IPS DF 6.9 (cell line): ENCODE data around the gene WBP1.

Source experiments
- DNase-seq: peaks from one replicate; pipeline ENCODE4 v3.0.0-alpha.2; 2013; ENCODE audit warnings: low read depth, low spot score
- H3K27ac ChIP-seq: one replicate; pipeline ENCODE4 v1.5.1; 2013; ENCODE audit warnings: low read length, control low read depth
- H3K27me3 ChIP-seq: 2 replicates; pipeline ENCODE4 v1.6.1; 2013; ENCODE audit warnings: mild to moderate bottlenecking, low read length; ENCODE audit not compliant: control insufficient read depth, insufficient read depth
- H3K36me3 ChIP-seq: 2 replicates; pipeline ENCODE4 v1.6.1; 2013; ENCODE audit warnings: low read length; ENCODE audit not compliant: control insufficient read depth, insufficient read depth
- H3K4me1 ChIP-seq: 2 replicates; pipeline ENCODE4 v1.6.1; 2013; ENCODE audit warnings: low read length; ENCODE audit not compliant: control insufficient read depth, insufficient read depth
- H3K4me3 ChIP-seq: 2 replicates; pipeline ENCODE4 v1.5.1; 2013; ENCODE audit warnings: mild to moderate bottlenecking, low read length
- H3K9me3 ChIP-seq: 2 replicates; pipeline ENCODE4 v1.6.1; 2013; ENCODE audit warnings: low read length, inconsistent platforms; ENCODE audit not compliant: control insufficient read depth, insufficient read depth
- WGBS: extraction: QIAGEN DNeasy Blood & Tissue Kit; methylation state at CpG from one replicate; pipeline ENCODE4 v1.1.7; 2013; ENCODE audit warnings: mixed read lengths, missing lambda C conversion rate; ENCODE audit not compliant: insufficient read length, insufficient coverage; 5-methylcytosine and 5-hydroxymethylcytosine counted together

The WBP1 gene

DNA sequence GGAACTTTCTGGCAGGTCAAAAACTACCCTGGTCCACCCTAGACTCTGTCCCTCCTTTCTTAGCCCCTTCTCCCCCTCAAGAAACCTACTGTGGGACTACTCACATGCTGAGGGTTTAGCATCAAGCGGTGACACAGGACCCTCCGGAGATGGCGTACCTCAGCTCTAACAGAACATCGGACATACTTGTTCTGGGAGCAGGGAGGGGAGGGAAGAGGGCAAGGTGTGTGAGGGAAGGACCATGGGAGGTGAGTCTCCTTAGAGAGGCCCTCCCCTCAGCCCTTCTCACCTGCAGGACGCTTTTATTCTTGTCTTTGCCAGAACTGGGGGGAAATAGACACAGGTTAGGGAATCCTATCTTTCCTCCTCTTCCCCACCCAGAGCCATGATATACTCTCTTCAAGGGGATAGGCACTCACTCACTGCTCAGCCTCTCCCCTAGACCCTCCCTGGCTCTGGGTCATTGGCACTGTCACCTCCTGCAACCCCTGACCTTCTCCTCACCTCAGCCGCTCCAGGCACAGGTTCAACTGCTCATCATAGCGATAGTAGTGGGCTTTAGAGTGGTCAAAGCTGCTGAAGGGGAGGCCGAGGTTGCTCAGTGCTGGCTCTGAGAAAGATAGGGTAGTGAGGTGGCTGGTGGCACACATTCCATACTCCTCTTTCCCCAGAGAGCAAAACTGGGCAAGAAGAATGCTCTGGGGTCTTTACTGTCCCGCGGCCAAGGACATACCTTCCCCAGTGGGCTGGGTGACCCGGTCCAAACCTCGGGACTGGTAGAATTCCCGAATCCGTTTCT, 47.4 kb downstream of the WBP1 start:
- Histone ChIP-seq H3K27ac (no peak overlapping the region), H3K4me1 (peaks cover 5% of the 10 kb centered on the region; the same call in 1 of the 2 replicates), H3K27me3 (peaks cover 57% of the 10 kb centered on the region), H3K36me3 (no peaks in the 10 kb centered on the region), H3K4me3 (no peak overlapping the region), H3K9me3 (no peaks in the 10 kb centered on the region)
- no peak for DNase-seq
- WGBS = no CpG with 5 or more reads among the region's 14 CpGs

DNA sequence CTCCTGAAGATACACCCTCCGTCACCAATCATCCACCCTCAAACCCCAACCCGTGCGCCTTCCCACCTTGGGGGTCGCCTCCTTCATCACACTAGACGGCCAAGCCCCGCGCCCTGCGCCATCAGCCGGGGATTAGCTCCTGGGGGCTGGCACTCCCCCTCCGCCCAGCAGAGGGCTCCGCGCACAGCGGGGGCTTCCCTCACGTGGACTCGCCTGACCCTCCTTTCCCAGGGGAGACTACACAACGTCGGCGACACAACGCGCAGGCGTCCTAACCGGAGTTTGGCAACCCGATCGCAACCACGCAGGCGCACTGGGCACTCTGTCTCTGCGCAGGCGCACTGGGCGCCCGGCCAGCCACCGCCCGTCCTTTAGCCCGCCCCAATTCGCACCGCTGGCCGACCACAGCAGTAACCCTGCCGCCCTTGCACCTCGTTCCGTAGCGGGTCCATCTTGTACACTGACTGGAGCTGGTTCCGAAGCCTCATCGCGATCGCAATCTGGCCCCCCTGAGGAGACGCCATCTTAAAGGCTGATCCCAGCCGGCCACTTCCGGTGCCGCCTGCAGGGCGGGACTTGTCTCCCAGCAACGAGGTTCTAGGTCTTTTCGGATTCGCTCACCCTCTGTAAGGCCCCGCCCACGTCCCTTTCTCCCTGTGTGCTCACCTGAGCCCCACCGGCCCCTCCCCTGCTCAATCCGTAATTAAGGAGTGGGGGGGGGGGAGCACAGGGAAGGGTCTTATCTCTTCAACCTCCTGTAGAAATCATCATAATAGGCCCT, 49.1 kb downstream of the WBP1 start, which contains the start of gene PCGF1:
Gene PCGF1 (minus strand): TSS at position 551 of the 781 bp plus-strand sequence. CDS start 27 bp downstream, at position 524.
- Histone ChIP-seq H3K27me3 (peaks cover 54% of the 10 kb centered on the region), H3K9me3 (no peaks in the 10 kb centered on the region), H3K4me3 (peak within 1 kb of the TSS; percentile 67), H3K27ac (no peak within 1 kb of the TSS), H3K36me3 (no peaks in the 10 kb centered on the region), H3K4me1 (peaks cover 3% of the 10 kb centered on the region; the same call in 1 of the 2 replicates)
- peak; percentile 97 for DNase-seq
- WGBS = no CpG with 5 or more reads among the region's 56 CpGs

DNA sequence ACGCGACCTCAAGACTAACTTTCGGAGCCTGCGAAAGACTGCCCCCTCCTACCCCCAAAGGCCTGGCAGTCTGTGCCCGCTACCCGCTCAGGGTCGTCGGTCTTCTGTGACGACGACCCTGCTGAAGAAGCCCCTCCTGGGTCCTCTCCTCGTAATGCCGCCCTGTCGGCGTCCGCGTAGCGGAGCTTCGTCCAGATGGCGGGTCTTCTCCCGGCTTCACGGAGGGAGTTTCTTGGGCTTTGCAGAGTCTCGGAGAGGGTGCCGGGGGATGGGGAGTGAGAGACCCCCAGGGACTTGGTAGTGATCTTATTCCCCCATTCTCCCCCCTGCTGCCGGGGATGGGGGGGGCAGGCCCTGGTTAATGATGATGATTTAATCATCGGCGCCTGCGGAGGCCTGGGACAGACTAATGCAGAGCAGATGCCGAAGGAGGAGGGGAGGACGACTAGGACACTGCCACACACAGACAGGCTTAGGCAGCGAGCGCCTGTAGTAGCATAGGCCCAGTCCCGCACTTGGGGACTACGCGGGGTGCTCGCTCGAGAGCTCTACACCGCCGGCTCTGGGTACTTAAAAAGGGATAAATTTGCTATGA, 49.8 kb downstream of the WBP1 start:
- H3K9me3 ChIP-seq = no peaks in the 10 kb centered on the region
- H3K36me3 ChIP-seq = no peaks in the 10 kb centered on the region
- no CpG with 5 or more reads among the region's 38 CpGs for WGBS
- H3K4me1 ChIP-seq = peaks cover 5% of the 10 kb centered on the region
- no peak for DNase-seq
- peak overlapping the region; percentile 67 for H3K4me3 ChIP-seq
- H3K27ac ChIP-seq = no peak overlapping the region
- H3K27me3 ChIP-seq = peaks cover 52% of the 10 kb centered on the region

DNA sequence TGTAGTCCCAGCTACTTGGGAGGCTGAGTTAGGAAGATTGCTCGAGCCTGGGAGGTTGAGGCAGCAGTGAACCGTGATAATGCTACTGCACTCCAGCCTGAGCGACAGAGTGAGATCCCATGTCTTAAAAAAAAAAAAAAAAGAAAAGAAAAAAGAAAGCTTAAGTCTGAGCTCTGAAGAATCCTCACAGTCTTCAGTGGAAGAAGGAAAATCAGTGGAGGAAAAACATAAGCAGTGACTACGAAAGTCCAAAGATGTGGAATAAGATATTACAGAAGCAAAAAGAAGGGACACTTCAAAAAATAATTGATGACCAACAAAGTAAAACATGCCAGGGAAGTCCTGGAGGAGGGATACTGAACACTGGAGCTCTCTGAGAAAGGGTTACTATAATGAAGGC, 52.0 kb downstream of the WBP1 start:
- Histone ChIP-seq H3K9me3 (no peaks in the 10 kb centered on the region), H3K27ac (no peak overlapping the region), H3K4me1 (peaks cover 7% of the 10 kb centered on the region), H3K36me3 (no peaks in the 10 kb centered on the region), H3K4me3 (no peak overlapping the region), H3K27me3 (peaks cover 56% of the 10 kb centered on the region)
- no peak for DNase-seq
- WGBS = no CpG with 5 or more reads among the region's 4 CpGs
